Cardiac muscle cell (in vitro differentiated cells and primary cell): ENCODE results near the gene ZNF821. TPM values are rescaled to one million over a fixed set of nuclear protein-coding genes. Genes with fewer than 3 reads are reported as not detected.
"Not testable (repeated sequence)": the region's sequence is repeated elsewhere in the genome, so short reads cannot be mapped to it uniquely, and the experiment has no call there.

Experiments
- DNase-seq, 2 donors: peaks; one replicate each; pipeline versions ENCODE4 v3.0.0 to v3.0.0-alpha.2; 2010 to 2017; ENCODE audit warnings: low read depth in 1 of 2, low spot score in 1 of 2
- H3K27ac ChIP-seq: fragments of 200-600 bp; sonication (generic); 2 replicates; pipeline ENCODE4 v1.5.1; 2016
- H3K27me3 ChIP-seq: fragments of 200-600 bp; sonication (generic); 2 replicates; pipeline ENCODE4 v1.6.0; 2016; ENCODE audit warnings: control low read depth
- H3K36me3 ChIP-seq: fragments of 200-600 bp; sonication (generic); 2 replicates; pipeline ENCODE4 v1.5.1; 2016; ENCODE audit warnings: control low read depth
- H3K4me1 ChIP-seq: fragments of 200-600 bp; sonication (generic); 2 replicates; pipeline ENCODE4 v1.8.1; 2017; ENCODE audit warnings: low read depth, mild to moderate bottlenecking, mixed run types
- H3K4me3 ChIP-seq: fragments of 200-600 bp; sonication (generic); 2 replicates; pipeline ENCODE4 v1.5.1; 2016; ENCODE audit warnings: mild to moderate bottlenecking
- H3K9me3 ChIP-seq: fragments of 200-600 bp; sonication (generic); 2 replicates; pipeline ENCODE4 v1.5.1; 2017; ENCODE audit warnings: low read depth, mild to moderate bottlenecking, control low read depth
- CTCF ChIP-seq: IDR thresholded peaks from 2 replicates; pipeline ENCODE4 v1.5.1; 2012; ENCODE audit warnings: low read depth, mild to moderate bottlenecking, low read length
- polyA plus RNA-seq: library from polyadenylated mRNA; unstranded; fragments of >200 nt; fragmentation: Nextera tagmentation; extraction: Ambion mirVana; gene quantifications from 2 replicates; pipeline ENCODE4 v1.2.1, GENCODE V29; 2016
- total RNA-seq: library from RNA; depleted of rRNA; stranded (reverse); fragments of >200 nt; gene quantifications from 2 replicates; pipeline ENCODE4 v1.2.3, GENCODE V29; 2016

The ZNF821 gene
- total and polyA plus RNA-seq, 2 experiments from 2014 or later, result 19.6 to 24.9 TPM

GRCh38 chr16:71826533-71827017 is 57.4 kb downstream of the ZNF821 start:
- H3K27me3 ChIP-seq, result peaks cover 4% of the 10 kb centered on the region
- no peaks in the 10 kb centered on the region for H3K4me1 ChIP-seq
- peak in 1 of 2 donors; percentile 25 for DNase-seq
- no peaks in the 10 kb centered on the region for H3K9me3 ChIP-seq
- no peaks in the 10 kb centered on the region for H3K36me3 ChIP-seq
- H3K4me3 ChIP-seq, result no peak overlapping the region
- H3K27ac ChIP-seq, result no peak overlapping the region
- no peak for TF ChIP-seq CTCF

GRCh38 chr16:71817155-71817500 is 66.9 kb downstream of the ZNF821 start:
- H3K4me3 ChIP-seq, DNase-seq, H3K4me1 ChIP-seq, H3K36me3 ChIP-seq, H3K27ac ChIP-seq, H3K9me3 ChIP-seq, H3K27me3 ChIP-seq: not testable (repeated sequence)

- H3K36me3 ChIP-seq, result no peaks in the 10 kb centered on the region
- H3K27ac ChIP-seq, result no peak overlapping the region
- no peak overlapping the region for H3K4me3 ChIP-seq
- peaks cover 5% of the 10 kb centered on the region for H3K4me1 ChIP-seq
- TF ChIP-seq CTCF, result no peak
- DNase-seq, result peak in 1 of 2 donors; percentile 55
- H3K27me3 ChIP-seq, result no peaks in the 10 kb centered on the region
- H3K9me3 ChIP-seq, result no peaks in the 10 kb centered on the region
These were observed 72.7 kb downstream of the ZNF821 start for GRCh38 chr16:71811261-71811803.

- not testable (repeated sequence) for H3K4me1 ChIP-seq, H3K9me3 ChIP-seq, H3K27ac ChIP-seq, H3K4me3 ChIP-seq, DNase-seq, H3K36me3 ChIP-seq, H3K27me3 ChIP-seq
These were observed 73.8 kb downstream of the ZNF821 start for GRCh38 chr16:71810155-71810530.

Other genes with a start within 250 kb of the ZNF821 start
- gene PHLPP2, start 159.5 kb downstream of the ZNF821 start, total RNA-seq, result 3.5 and 6.7 TPM in 2 replicates
- gene PHLPP2, start 159.5 kb downstream of the ZNF821 start, polyA plus RNA-seq, result 1.7 and 4.3 TPM in 2 replicates
- 44.4 and 69.0 TPM in 2 replicates for gene AP1G1, start 75.3 kb downstream of the ZNF821 start, total RNA-seq
- gene AP1G1, start 75.3 kb downstream of the ZNF821 start, polyA plus RNA-seq, result 14.7 and 21.1 TPM in 2 replicates
- 16.0 and 20.9 TPM in 2 replicates for gene ATXN1L, start 38.2 kb downstream of the ZNF821 start, total RNA-seq
- 6.8 and 12.6 TPM in 2 replicates for gene ATXN1L, start 38.2 kb downstream of the ZNF821 start, polyA plus RNA-seq
- 180 and 248 TPM in 2 replicates for gene IST1, start 11.3 kb upstream of the ZNF821 start, total RNA-seq
- 164 and 227 TPM in 2 replicates for gene IST1, start 11.3 kb upstream of the ZNF821 start, polyA plus RNA-seq
- 0.04 TPM in 1 of 2 replicates, not detected in the other for gene PKD1L3, start 116.2 kb upstream of the ZNF821 start, total RNA-seq
- 0.02 TPM in 1 of 2 replicates, not detected in the other for gene PKD1L3, start 116.2 kb upstream of the ZNF821 start, polyA plus RNA-seq
- 10.7 and 11.5 TPM in 2 replicates for gene DHODH, start 124.6 kb upstream of the ZNF821 start, total RNA-seq
- gene DHODH, start 124.6 kb upstream of the ZNF821 start, polyA plus RNA-seq, result 10.2 and 11.9 TPM in 2 replicates
- gene HP, start 170.3 kb upstream of the ZNF821 start, total RNA-seq, result not detected in 2 replicates
- gene HP, start 170.3 kb upstream of the ZNF821 start, polyA plus RNA-seq, result 0.45 TPM in 1 of 2 replicates, not detected in the other
- not detected in 2 replicates for gene HPR, start 179.0 kb upstream of the ZNF821 start, total RNA-seq
- not detected in 2 replicates for gene HPR, start 179.0 kb upstream of the ZNF821 start, polyA plus RNA-seq
- gene TXNL4B, start 209.4 kb upstream of the ZNF821 start, total RNA-seq, result 3.6 TPM in 2 replicates
- gene TXNL4B, start 209.4 kb upstream of the ZNF821 start, polyA plus RNA-seq, result 2.8 and 5.1 TPM in 2 replicates
- gene DHX38, start 209.7 kb upstream of the ZNF821 start, total RNA-seq, result 36.9 and 39.4 TPM in 2 replicates
- 24.8 and 26.2 TPM in 2 replicates for gene DHX38, start 209.7 kb upstream of the ZNF821 start, polyA plus RNA-seq